Stomach (tissue), 4 donors: ENCODE data around the gene GLI1.

Source experiments
- CTCF ChIP-seq, 7 experiments: fragments of 450-650 bp in 4 of 7; fragments of 200-600 bp in 3 of 7; sonication (generic) in 3 of 7; IDR thresholded peaks; one replicate each; pipeline ENCODE4 v1.5.1; 2016 to 2019; ENCODE audit warnings: antibody characterized with exemption in 7 of 7, control low read depth in 2 of 7, mild to moderate bottlenecking in 1 of 7
- POLR2A ChIP-seq, 4 donors: fragments of 450-650 bp; IDR thresholded peaks; one replicate each; pipeline ENCODE4 v1.6.1; 2016; ENCODE audit warnings: antibody characterized with exemption in 4 of 4, control low read depth in 2 of 4, mild to moderate bottlenecking in 1 of 4, moderate library complexity in 1 of 4
- POLR2AphosphoS5 ChIP-seq, 3 donors: sonication (generic); formaldehyde crosslinking; IDR thresholded peaks; one replicate each; pipeline ENCODE4 v1.6.1; 2016; ENCODE audit warnings: antibody characterized with exemption in 3 of 3

GRCh38 chr12:57473886-57474285, 14.3 kb downstream of the GLI1 start:
- TF ChIP-seq CTCF (IDR thresholded peaks at IDR 0.05) (no peak), POLR2AphosphoS5 (IDR thresholded peaks at IDR 0.05) (no peak), POLR2A (IDR thresholded peaks at IDR 0.05) (no peak)
